Astrocyte of the cerebellum (primary cell): Measurements from ENCODE around the gene TPP2.

ENCODE experiments used
- DNase-seq: peaks from one replicate; pipeline ENCODE4 v3.0.0-alpha.2; 2011; ENCODE audit warnings: low read depth
- H3K4me3 ChIP-seq: 2 replicates; pipeline ENCODE4 v1.5.1; 2011; ENCODE audit warnings: mild to moderate bottlenecking, low read depth, low read length, moderate library complexity
- in situ Hi-C: cut with HindIII; loops from 2 replicates; pipeline ENCODE4 v1.10.0; 2017; ENCODE audit warnings: low sequenced_read_pairs
- TF ChIP-seq, protein P1 (sequence below): IDR thresholded peaks from 2 replicates; pipeline ENCODE4 v1.5.1; 2012; ENCODE audit warnings: low read length, low read depth, moderate library complexity, mild to moderate bottlenecking; ENCODE audit errors: missing control alignments

The TPP2 gene

GRCh38 chr13:102677122-102677521, 80.3 kb downstream of the TPP2 start:
- DNase-seq: no peak
- TF ChIP-seq, protein P1, sequence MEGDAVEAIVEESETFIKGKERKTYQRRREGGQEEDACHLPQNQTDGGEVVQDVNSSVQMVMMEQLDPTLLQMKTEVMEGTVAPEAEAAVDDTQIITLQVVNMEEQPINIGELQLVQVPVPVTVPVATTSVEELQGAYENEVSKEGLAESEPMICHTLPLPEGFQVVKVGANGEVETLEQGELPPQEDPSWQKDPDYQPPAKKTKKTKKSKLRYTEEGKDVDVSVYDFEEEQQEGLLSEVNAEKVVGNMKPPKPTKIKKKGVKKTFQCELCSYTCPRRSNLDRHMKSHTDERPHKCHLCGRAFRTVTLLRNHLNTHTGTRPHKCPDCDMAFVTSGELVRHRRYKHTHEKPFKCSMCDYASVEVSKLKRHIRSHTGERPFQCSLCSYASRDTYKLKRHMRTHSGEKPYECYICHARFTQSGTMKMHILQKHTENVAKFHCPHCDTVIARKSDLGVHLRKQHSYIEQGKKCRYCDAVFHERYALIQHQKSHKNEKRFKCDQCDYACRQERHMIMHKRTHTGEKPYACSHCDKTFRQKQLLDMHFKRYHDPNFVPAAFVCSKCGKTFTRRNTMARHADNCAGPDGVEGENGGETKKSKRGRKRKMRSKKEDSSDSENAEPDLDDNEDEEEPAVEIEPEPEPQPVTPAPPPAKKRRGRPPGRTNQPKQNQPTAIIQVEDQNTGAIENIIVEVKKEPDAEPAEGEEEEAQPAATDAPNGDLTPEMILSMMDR: no peak
- H3K4me3 ChIP-seq: no peak overlapping the region
- in situ Hi-C loops: no loop called here

DNA sequence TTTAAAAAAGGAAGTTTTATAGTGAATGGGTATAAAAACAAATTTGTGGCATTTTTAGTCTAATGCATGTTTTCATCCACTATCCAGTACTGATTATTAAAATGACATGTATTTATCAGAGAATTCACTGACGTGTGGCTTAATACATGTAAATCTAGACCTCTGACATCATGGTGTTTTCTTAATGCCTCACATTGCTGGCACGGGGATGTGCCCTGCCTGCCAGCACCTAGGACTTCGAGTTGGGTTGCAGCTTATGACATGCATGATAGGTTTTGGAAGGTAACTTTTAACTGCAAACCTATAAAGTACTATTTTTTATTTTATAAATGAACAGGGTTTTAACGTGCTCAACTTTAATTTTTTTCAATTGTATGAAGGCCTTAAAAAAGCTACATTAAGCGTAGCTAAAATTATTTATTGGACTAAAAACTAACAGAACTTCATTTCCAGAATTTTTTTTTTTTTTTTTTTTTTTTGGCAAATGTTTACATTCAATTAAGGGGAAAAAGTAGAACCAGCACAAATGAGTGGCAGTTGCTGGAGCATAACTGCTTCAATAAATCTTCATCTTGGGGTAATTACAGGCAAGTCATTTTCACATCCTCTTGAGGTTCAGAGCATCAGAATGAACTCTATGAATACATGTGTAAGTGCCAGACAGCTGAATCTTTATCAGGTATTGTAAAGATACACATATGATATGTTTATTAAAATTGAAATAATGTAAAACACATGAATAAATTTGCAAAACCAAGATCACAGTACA, 81.7 kb downstream of the TPP2 start:
- TF ChIP-seq, protein P1: no peak
- H3K4me3 ChIP-seq: no peak overlapping the region
- in situ Hi-C loops: no loop called here
- DNase-seq: no peak

- in situ Hi-C loops: no loop called here
- no peak overlapping the region for H3K4me3 ChIP-seq
- TF ChIP-seq, protein P1: no peak
- no peak for DNase-seq
Measured at GRCh38 chr13:102679449-102680132, 82.8 kb downstream of the TPP2 start.

- TF ChIP-seq, protein P1: no peak
- in situ Hi-C loops: no loop called here
- DNase-seq: no peak
- no peak overlapping the region for H3K4me3 ChIP-seq
Measured at GRCh38 chr13:102680133-102680717, 83.4 kb downstream of the TPP2 start.

- no peak overlapping the region for H3K4me3 ChIP-seq
- TF ChIP-seq, protein P1: no peak
- in situ Hi-C loops: no loop called here
- DNase-seq: no peak
Measured at GRCh38 chr13:102680842-102681740, 84.3 kb downstream of the TPP2 start.

GRCh38 chr13:102682211-102682610, 85.4 kb downstream of the TPP2 start:
- in situ Hi-C loops: no loop called here
- TF ChIP-seq, protein P1: no peak
- H3K4me3 ChIP-seq: no peak overlapping the region
- no peak for DNase-seq
